Rectal smooth muscle tissue (tissue), 1 donor: ENCODE data around the gene RABGAP1L.

ENCODE experiments used
- H3K27ac ChIP-seq: one replicate; pipeline ENCODE4 v1.7.0; 2013; ENCODE audit warnings: low read depth, low read length, inconsistent platforms
- H3K27me3 ChIP-seq: one replicate; pipeline ENCODE4 v1.7.0; 2013; ENCODE audit warnings: low read length; ENCODE audit not compliant: control insufficient read depth, insufficient read depth
- H3K36me3 ChIP-seq: one replicate; pipeline ENCODE4 v1.7.0; 2013; ENCODE audit warnings: low read length; ENCODE audit not compliant: control insufficient read depth, insufficient read depth
- H3K4me1 ChIP-seq: one replicate; pipeline ENCODE4 v1.7.0; 2013; ENCODE audit warnings: low read length; ENCODE audit not compliant: control insufficient read depth, insufficient read depth
- H3K4me3 ChIP-seq: one replicate; pipeline ENCODE4 v1.7.0; 2013; ENCODE audit warnings: low read length
- H3K9ac ChIP-seq: one replicate; pipeline ENCODE4 v1.7.0; 2013; ENCODE audit warnings: low read length

The RABGAP1L gene

GRCh38 chr1:174425121-174425520, 265.8 kb downstream of the RABGAP1L start:
- Histone ChIP-seq H3K27ac (no peak overlapping the region), H3K4me1 (no peaks in the 10 kb centered on the region), H3K36me3 (no peaks in the 10 kb centered on the region), H3K27me3 (no peaks in the 10 kb centered on the region), H3K4me3 (no peak overlapping the region), H3K9ac (no peak overlapping the region)

DNA sequence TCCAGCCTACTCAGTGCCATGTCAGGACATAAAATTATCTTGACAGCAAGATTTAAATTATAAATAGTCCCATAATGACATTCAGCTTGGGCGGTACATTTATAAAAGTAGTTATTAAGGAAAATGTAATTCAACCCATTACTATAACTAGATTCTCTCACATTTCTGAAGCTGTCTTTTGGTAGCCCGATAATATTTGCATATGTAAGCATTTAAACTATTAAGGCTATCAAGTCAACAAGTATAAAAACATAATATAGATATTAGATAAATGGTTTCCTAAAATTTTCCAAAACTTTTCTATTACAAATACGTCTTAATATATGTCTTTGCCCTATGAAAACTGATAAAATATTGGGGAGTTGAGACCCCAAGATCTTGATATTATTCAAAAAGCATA, 266.8 kb downstream of the RABGAP1L start:
- H3K4me1 ChIP-seq, result no peaks in the 10 kb centered on the region
- H3K9ac ChIP-seq, result no peak overlapping the region
- no peak overlapping the region for H3K27ac ChIP-seq
- H3K36me3 ChIP-seq, result no peaks in the 10 kb centered on the region
- H3K27me3 ChIP-seq, result no peaks in the 10 kb centered on the region
- no peak overlapping the region for H3K4me3 ChIP-seq

DNA sequence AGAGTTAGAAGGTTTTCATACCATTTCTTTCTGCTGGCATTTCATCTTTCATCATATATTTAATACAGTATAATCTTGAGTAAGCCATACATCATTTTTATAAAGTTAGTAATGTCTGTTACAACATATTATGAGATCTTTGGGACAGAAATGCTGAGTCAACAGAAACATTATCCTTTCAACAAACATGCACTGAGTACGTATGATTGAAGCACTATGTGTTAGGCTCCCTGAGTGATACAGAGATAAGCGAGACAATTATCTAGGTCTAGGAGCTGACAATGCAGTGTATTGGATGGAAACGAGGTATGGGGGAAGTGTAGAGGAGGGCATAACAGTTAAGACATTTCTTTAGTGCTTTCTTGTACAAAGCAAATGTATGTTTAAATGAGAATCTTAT, 268.7 kb downstream of the RABGAP1L start:
- Histone ChIP-seq H3K9ac (no peak overlapping the region), H3K36me3 (no peaks in the 10 kb centered on the region), H3K4me3 (no peak overlapping the region), H3K27ac (no peak overlapping the region), H3K27me3 (no peaks in the 10 kb centered on the region), H3K4me1 (no peaks in the 10 kb centered on the region)

- H3K27me3 ChIP-seq, result no peaks in the 10 kb centered on the region
- H3K9ac ChIP-seq, result no peak overlapping the region
- no peak overlapping the region for H3K4me3 ChIP-seq
- H3K4me1 ChIP-seq, result no peaks in the 10 kb centered on the region
- no peak overlapping the region for H3K27ac ChIP-seq
- H3K36me3 ChIP-seq, result no peaks in the 10 kb centered on the region
Observed at GRCh38 chr1:174428739-174429138, 269.4 kb downstream of the RABGAP1L start.

DNA sequence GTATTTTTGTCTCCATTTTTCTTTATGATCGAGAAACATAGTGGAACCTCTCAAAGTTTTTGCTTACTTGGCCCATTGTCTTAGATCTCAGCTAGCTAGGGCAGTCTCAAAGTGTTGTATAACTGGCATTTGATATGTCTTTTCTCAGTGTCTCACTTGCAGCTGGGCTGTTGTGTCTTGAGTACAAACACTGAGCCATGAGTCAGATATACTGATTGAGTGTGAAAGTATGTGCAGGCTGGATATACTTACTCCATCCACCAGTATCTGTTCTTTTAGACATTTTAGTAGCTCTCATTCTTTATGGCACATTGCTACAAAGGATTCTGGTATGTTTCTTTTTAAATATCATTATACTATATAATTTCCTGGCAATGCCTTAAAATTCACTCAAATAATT, 274.1 kb downstream of the RABGAP1L start:
- H3K4me1 ChIP-seq, result no peaks in the 10 kb centered on the region
- H3K36me3 ChIP-seq, result no peaks in the 10 kb centered on the region
- H3K27ac ChIP-seq, result no peak overlapping the region
- no peak overlapping the region for H3K9ac ChIP-seq
- H3K27me3 ChIP-seq, result no peaks in the 10 kb centered on the region
- no peak overlapping the region for H3K4me3 ChIP-seq

GRCh38 chr1:174445351-174445750, 286.0 kb downstream of the RABGAP1L start:
- no peaks in the 10 kb centered on the region for H3K4me1 ChIP-seq
- no peak overlapping the region for H3K27ac ChIP-seq
- H3K27me3 ChIP-seq, result no peaks in the 10 kb centered on the region
- H3K9ac ChIP-seq, result no peak overlapping the region
- H3K4me3 ChIP-seq, result no peak overlapping the region
- no peaks in the 10 kb centered on the region for H3K36me3 ChIP-seq

DNA sequence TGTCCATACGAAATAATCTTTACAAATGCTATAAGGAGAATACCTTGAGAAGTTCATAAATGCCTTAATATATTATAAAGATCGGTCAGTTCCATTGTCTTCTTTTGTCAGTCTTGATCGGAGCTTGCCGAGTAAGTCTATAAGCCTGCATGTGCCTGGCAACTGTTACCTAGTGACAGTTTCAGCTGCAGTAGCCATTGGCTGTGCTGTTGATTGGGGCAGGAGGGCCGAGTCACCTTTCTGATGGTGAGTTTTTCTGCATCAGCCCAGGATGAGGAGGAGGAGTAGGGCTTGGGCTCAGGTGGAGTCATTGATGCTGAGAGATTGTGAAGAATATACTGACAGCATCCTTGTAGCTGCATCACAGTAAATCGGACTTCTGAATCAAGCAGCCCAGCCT, 286.5 kb downstream of the RABGAP1L start:
- Histone ChIP-seq H3K4me3 (no peak overlapping the region), H3K9ac (no peak overlapping the region), H3K27me3 (no peaks in the 10 kb centered on the region), H3K4me1 (no peaks in the 10 kb centered on the region), H3K36me3 (no peaks in the 10 kb centered on the region), H3K27ac (no peak overlapping the region)

DNA sequence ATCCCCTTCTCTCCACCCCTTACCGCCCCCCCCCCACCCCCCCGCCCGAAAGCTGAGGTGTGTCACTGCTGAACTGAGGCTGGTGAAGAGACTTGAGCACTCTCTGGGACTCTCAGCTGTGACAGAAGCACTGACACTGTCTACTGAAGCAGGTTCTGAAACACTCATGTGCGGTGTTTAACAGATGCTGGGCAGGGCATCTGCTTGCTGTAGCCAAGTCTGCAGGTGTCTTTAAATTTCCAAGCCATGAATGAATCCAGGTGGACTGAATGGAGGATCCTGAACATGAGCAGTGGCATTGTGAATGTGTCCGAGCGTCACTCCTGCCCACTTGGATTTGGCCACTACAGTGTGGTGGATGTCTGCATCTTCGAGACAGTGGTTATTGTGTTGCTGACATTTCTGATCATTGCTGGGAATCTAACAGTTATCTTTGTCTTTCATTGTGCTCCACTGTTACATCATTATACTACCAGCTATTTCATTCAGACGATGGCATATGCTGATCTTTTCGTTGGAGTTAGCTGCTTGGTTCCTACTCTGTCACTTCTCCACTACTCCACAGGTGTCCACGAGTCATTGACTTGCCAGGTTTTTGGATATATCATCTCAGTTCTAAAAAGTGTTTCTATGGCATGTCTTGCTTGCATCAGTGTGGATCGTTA, 288.7 kb downstream of the RABGAP1L start, which contains the start of gene GPR52:
Gene GPR52 (plus strand): TSS at position 99 of the 665 bp plus-strand sequence. CDS start 148 bp downstream, at position 247.
- Histone ChIP-seq H3K27me3 (no peaks in the 10 kb centered on the region), H3K4me1 (no peaks in the 10 kb centered on the region), H3K9ac (no peak within 1 kb of the TSS), H3K4me3 (no peak within 1 kb of the TSS), H3K27ac (no peak within 1 kb of the TSS), H3K36me3 (no peaks in the 10 kb centered on the region)

- Histone ChIP-seq H3K4me3 (no peak overlapping the region), H3K9ac (no peak overlapping the region), H3K36me3 (no peaks in the 10 kb centered on the region), H3K27ac (no peak overlapping the region), H3K4me1 (no peaks in the 10 kb centered on the region), H3K27me3 (no peaks in the 10 kb centered on the region)
Observed at GRCh38 chr1:174448531-174448883, 289.2 kb downstream of the RABGAP1L start.

- H3K4me3 ChIP-seq, result no peak overlapping the region
- H3K4me1 ChIP-seq, result no peaks in the 10 kb centered on the region
- H3K27ac ChIP-seq, result no peak overlapping the region
- H3K9ac ChIP-seq, result no peak overlapping the region
- no peaks in the 10 kb centered on the region for H3K36me3 ChIP-seq
- H3K27me3 ChIP-seq, result no peaks in the 10 kb centered on the region
Observed at GRCh38 chr1:174448974-174449373, 289.7 kb downstream of the RABGAP1L start.

DNA sequence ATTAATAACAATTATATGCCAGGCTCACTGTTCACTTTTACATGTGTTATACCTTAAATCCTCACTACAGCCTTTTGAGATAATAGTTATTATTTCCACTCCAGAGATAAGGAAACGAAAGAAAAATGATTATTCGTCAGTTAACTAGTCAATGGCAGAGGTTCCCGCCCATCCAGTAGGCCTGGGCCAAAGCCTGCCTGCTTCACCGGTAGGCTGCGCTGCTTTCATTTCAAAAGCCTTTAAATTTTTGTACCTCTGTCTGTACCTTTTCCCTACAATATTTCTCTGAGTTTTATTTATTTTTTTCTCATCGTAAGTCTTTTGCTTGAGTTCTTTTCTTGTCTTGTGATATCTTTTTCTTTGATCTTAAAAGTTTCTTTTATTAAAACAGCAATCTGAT, 292.1 kb downstream of the RABGAP1L start:
- H3K27ac ChIP-seq, result no peak overlapping the region

GRCh38 chr1:174465855-174466254, 306.5 kb downstream of the RABGAP1L start:
- H3K36me3 ChIP-seq, result no peaks in the 10 kb centered on the region
- H3K4me3 ChIP-seq, result no peak overlapping the region
- no peaks in the 10 kb centered on the region for H3K27me3 ChIP-seq
- H3K9ac ChIP-seq, result no peak overlapping the region
- no peaks in the 10 kb centered on the region for H3K4me1 ChIP-seq
- H3K27ac ChIP-seq, result no peak overlapping the region

More for the DNA sequence above, 292.1 kb downstream of the RABGAP1L start:
- Histone ChIP-seq H3K4me1 (no peaks in the 10 kb centered on the region), H3K9ac (no peak overlapping the region), H3K27me3 (no peaks in the 10 kb centered on the region), H3K36me3 (no peaks in the 10 kb centered on the region), H3K4me3 (no peak overlapping the region)

- Histone ChIP-seq H3K4me1 (no peaks in the 10 kb centered on the region), H3K27me3 (no peaks in the 10 kb centered on the region), H3K36me3 (no peaks in the 10 kb centered on the region), H3K9ac (no peak overlapping the region), H3K27ac (no peak overlapping the region), H3K4me3 (no peak overlapping the region)
Observed at GRCh38 chr1:174466607-174467006, 307.3 kb downstream of the RABGAP1L start.
